HUES6 (cell line): ENCODE measurements around the gene MET.

Experiments
- H3K27ac ChIP-seq: 2 replicates; pipeline ENCODE4 v1.7.0; 2013; ENCODE audit warnings: low read depth, mild to moderate bottlenecking, low read length, inconsistent platforms
- H3K27me3 ChIP-seq: 2 replicates; pipeline ENCODE4 v1.6.1; 2013; ENCODE audit warnings: low read length; ENCODE audit not compliant: control insufficient read depth, insufficient read depth
- H3K36me3 ChIP-seq: 2 replicates; pipeline ENCODE4 v1.6.1; 2013; ENCODE audit warnings: low read length; ENCODE audit not compliant: control insufficient read depth, insufficient read depth
- H3K4me1 ChIP-seq: 2 replicates; pipeline ENCODE4 v1.6.1; 2013; ENCODE audit warnings: low read length; ENCODE audit not compliant: control insufficient read depth, insufficient read depth
- H3K4me3 ChIP-seq: 2 replicates; pipeline ENCODE4 v1.5.1; 2013; ENCODE audit warnings: low read depth, low read length
- H3K9ac ChIP-seq: one replicate; pipeline ENCODE4 v1.6.1; 2013; ENCODE audit warnings: mild to moderate bottlenecking, low read length
- H3K9me3 ChIP-seq: 2 replicates; pipeline ENCODE4 v1.6.1; 2013; ENCODE audit warnings: low read depth, low read length; ENCODE audit not compliant: control insufficient read depth, insufficient read depth

The MET gene

DNA sequence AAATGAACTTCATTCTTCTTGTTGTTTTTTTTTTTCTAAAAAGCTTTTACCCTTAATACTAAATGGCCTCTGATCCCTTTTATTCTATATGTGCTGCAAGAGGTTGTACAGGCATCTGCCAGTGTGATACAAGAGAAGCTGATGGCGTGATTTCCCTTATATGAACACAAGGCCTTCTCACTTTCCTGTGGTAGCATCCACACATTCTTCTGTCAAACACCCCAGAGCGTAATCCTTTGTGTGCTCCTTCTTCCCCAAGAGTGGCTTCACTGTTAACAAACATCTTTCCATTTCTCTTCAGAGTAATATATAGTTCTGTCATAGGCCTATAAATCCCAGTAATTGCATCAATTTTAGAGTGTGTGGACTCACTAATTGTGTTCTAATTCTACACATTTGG lies 104.0 kb downstream of the MET start:
- Histone ChIP-seq H3K4me3 (no peak overlapping the region), H3K9me3 (no peaks in the 10 kb centered on the region), H3K9ac (no peak overlapping the region), H3K36me3 (no peaks in the 10 kb centered on the region), H3K27ac (no peak overlapping the region), H3K4me1 (peaks cover 9% of the 10 kb centered on the region), H3K27me3 (peaks cover 37% of the 10 kb centered on the region)

DNA sequence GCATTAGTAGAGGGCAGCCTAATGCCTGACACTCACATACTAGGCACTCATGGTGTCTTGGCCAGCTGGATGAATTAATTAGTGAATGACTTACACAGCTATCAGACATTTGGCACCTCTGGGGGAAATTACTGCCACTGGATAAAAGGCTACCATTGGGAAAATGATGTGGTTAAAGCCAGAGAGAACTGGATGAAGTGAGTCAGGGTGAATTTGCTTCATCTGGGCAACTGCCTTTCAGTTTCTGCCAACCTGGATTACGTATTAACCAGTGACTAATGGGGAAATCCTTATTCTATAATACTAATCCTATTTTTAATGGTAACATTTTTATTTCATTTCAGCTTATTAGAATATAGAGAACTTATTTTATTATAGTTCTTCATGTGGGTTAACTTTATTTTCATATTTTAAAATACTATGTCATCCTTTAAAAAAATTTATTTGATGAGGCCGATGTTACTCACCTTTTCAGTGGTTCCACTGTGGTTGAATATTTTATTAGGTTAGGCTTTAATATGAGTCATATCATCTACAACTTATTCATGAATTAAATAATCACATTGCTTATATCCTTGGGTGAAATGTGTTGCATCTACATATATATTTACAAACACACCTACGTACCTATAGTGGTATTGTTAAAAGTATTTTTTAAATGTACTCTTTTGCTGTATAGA lies 104.8 kb downstream of the MET start:
- Histone ChIP-seq H3K9me3 (no peaks in the 10 kb centered on the region), H3K27me3 (peaks cover 33% of the 10 kb centered on the region), H3K4me1 (peaks cover 15% of the 10 kb centered on the region), H3K4me3 (no peak overlapping the region), H3K9ac (no peak overlapping the region), H3K36me3 (no peaks in the 10 kb centered on the region), H3K27ac (no peak overlapping the region)

DNA sequence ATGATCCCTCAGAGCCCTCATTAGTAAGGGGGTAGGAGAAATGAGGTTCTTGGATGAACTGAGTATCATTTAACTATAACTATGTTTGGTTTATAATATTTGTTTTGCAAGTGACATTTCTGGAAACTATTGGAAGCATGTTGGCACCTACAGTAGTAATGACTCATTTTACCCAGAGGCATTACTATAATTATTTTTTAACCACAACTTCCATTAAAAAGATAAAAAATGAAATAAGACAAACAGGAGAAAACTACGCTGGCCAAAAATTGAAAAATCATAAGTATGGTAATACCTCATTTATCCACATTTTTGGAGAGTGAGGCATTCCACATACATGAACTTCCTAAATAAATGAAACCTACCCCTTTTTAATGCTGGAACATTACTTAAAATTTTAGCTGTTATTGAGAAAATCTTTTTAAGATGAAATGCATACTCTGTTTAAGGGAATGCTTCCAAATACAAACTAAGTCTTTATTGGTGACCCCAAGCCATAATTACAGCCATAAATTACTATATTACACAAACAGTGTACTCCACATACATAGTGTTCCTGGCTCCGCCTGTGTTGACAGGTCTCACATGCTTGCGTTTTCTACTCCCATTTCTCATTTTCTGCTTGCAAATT lies 105.8 kb downstream of the MET start:
- no peak overlapping the region for H3K9ac ChIP-seq
- peaks cover 27% of the 10 kb centered on the region for H3K27me3 ChIP-seq
- H3K4me3 ChIP-seq: no peak overlapping the region
- H3K27ac ChIP-seq: no peak overlapping the region
- H3K4me1 ChIP-seq: peaks cover 20% of the 10 kb centered on the region
- H3K36me3 ChIP-seq: no peaks in the 10 kb centered on the region
- no peaks in the 10 kb centered on the region for H3K9me3 ChIP-seq

DNA sequence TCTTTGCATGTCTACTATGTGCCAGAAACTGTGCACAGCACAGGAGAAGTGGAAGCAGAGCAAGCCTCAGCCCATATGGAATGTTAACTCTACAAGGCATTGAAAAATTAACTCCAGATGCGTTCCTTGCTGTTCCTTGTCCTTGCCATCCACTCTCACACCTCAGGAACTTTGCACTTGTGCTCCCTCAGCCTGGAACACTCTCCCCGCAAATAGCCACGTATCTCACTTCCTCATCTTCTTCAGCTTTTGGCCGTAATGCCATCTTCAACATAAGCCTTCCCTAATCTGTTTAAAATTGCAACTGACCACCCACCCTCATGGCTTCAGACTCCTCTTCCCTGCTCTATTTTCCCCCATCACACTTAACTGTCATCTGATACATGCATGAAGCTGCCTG lies 107.2 kb downstream of the MET start:
- Histone ChIP-seq H3K4me3 (no peak overlapping the region), H3K36me3 (0 out of 2 replicates have a peak, but pooled peaks cover 3% of the 10 kb centered on the region), H3K9ac (no peak overlapping the region)

DNA sequence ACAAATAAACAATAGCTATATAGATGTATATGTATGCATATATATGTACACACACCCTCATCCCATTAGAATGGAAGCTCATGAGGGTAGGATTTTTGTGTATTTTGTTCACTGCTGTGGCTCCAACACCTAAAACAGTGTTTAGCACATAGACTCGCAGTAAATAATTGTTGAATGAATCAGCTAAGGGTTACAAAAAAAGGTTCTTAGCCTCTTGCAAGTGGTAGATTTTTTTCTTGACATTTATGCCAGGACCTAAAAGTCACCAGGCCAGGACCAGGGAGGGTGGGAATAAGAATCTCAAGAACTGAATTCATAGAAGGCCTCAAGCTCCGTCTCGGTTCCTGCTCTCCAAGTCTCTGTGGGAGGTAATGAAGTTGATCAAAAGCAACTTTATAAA lies 107.9 kb downstream of the MET start:
- peaks cover 23% of the 10 kb centered on the region for H3K27me3 ChIP-seq
- 0 out of 2 replicates have a peak, but pooled peaks cover 3% of the 10 kb centered on the region for H3K36me3 ChIP-seq
- H3K27ac ChIP-seq: no peak overlapping the region
- peaks cover 31% of the 10 kb centered on the region for H3K4me1 ChIP-seq
- no peak overlapping the region for H3K9ac ChIP-seq
- no peak overlapping the region for H3K4me3 ChIP-seq
- no peaks in the 10 kb centered on the region for H3K9me3 ChIP-seq

More for the DNA sequence above, 107.2 kb downstream of the MET start:
- no peaks in the 10 kb centered on the region for H3K9me3 ChIP-seq
- H3K4me1 ChIP-seq: peaks cover 31% of the 10 kb centered on the region
- H3K27ac ChIP-seq: no peak overlapping the region
- H3K27me3 ChIP-seq: peaks cover 23% of the 10 kb centered on the region

DNA sequence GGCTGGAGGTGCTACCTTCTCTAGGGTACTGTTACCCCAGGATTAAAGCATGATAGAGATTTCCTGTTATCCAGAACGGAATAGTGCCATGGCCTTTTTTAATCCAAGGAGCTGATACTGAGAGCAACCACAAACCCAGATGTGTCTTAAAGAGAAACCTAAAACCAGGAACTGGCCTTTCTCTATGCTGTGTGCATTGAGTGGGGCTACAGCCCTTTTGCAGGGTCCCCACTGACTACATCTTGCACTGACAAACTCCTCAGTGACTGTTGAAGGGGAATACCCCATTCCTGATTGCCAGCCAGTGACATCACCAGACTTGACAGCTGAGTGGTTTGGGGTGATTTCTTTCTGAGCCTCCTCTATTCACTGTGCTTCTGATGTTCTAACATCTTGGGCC lies 108.5 kb downstream of the MET start:
- Histone ChIP-seq H3K9ac (no peak overlapping the region), H3K4me1 (peaks cover 31% of the 10 kb centered on the region), H3K27me3 (peaks cover 27% of the 10 kb centered on the region; the same call in 1 of the 2 replicates), H3K36me3 (0 out of 2 replicates have a peak, but pooled peaks cover 3% of the 10 kb centered on the region), H3K4me3 (no peak overlapping the region), H3K27ac (no peak overlapping the region), H3K9me3 (no peaks in the 10 kb centered on the region)

DNA sequence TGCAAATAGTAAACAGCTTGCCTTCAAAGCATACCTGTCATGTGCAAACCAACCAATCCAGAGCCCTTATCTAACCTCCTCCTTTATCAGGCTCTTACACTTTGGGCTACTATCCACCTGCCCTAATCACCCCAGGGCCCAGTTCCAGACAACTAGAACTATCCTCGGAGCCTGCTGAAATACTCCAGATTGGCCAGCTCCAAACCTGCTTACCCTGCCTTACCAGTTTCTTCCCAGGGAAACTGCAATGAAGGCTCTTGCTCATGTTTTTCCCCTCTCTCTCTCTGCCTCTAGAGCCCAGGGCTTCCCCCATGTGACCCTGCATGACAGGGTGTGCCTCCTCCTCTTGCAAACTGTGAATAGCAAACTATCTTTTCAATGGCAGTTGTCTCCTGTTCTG lies 109.0 kb downstream of the MET start:
- Histone ChIP-seq H3K4me1 (peaks cover 31% of the 10 kb centered on the region), H3K9me3 (no peaks in the 10 kb centered on the region), H3K9ac (no peak overlapping the region), H3K36me3 (0 out of 2 replicates have a peak, but pooled peaks cover 3% of the 10 kb centered on the region), H3K4me3 (no peak overlapping the region), H3K27ac (no peak overlapping the region), H3K27me3 (peaks cover 30% of the 10 kb centered on the region; the same call in 1 of the 2 replicates)

DNA sequence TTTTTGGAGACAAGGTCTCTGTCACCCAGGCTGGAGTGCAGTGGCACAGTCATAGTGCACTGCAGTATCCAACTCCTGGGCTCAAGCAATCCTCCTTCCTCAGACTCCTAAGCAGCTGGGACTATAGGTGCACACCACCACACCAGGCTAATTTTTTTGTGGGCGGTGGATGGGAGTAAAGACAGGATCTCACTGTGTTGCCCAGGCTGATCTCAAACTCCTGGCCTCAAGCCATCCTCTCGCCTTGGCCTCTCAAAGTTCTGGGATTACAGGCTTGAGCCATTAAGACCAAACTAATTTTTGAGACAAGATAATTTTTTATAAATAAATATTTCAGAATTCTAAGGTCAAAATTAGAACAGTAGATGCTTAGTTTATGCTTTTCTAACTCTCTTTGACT lies 109.6 kb downstream of the MET start:
- no peak overlapping the region for H3K9ac ChIP-seq
- peaks cover 30% of the 10 kb centered on the region; the same call in 1 of the 2 replicates for H3K27me3 ChIP-seq
- no peaks in the 10 kb centered on the region for H3K9me3 ChIP-seq
- no peak overlapping the region for H3K4me3 ChIP-seq
- H3K4me1 ChIP-seq: peaks cover 31% of the 10 kb centered on the region
- H3K36me3 ChIP-seq: 0 out of 2 replicates have a peak, but pooled peaks cover 3% of the 10 kb centered on the region
- no peak overlapping the region for H3K27ac ChIP-seq

DNA sequence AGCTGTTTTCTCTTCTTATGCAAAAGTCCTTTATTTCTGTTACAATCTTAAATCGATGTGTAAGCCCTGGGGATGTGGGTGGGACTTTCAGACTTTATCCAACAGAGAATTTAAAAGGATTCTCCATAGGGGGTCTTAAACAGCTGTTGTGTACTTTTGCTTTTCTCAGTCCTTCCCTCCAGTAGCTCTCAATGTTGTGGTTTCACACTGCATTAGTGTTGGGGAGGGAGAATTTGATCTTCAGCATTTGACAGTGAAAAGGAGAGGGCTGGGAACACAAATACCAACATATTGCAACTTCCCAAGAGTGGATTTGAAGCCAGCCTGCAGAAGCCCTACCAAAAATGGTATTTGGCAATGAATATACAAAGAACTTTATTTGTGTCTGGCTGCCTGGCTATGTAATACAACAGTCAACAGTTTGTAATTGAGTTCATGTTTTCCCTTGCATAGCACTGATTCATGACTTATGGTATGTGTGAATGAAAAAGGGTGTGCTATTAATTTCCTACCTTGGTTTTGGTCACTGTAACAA lies 110.2 kb downstream of the MET start:
- Histone ChIP-seq H3K36me3 (0 out of 2 replicates have a peak, but pooled peaks cover 3% of the 10 kb centered on the region), H3K9me3 (no peaks in the 10 kb centered on the region), H3K4me1 (peaks cover 33% of the 10 kb centered on the region), H3K4me3 (peak overlapping the region; percentile 28; the same call in 1 of the 2 replicates), H3K27me3 (peaks cover 30% of the 10 kb centered on the region; the same call in 1 of the 2 replicates), H3K9ac (no peak overlapping the region), H3K27ac (no peak overlapping the region)

DNA sequence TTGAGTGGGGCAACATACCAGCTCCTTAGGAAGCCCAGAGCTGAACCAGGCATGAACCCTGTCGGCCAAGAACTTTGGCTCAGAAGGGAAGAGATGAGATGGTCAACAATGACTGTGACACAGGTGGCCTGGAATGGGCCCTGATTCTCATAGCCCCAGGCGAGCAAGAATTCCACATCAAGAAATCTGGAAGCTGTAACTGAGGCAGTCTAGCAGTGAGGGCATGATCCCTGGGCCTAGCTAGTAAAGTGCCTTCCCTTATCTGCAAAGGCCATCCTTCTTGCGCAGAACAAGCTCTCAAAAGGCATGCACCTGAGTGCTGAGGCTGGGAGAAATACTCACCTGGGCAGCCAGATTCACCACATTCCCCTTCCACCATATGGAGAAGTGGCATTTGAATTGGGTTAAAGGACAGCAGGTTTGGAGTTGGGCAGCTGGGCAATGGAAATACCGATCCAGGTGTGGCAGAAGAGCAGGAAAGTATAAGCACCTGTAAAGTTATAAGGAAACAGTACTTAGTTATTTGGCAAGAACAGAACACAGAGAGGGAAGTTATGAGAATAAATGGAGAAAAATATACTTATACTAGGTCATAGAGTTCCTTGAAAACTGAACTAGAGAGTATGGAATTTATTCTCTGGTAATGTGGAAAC lies 111.8 kb downstream of the MET start:
- no peak overlapping the region for H3K9ac ChIP-seq
- H3K27me3 ChIP-seq: peaks cover 30% of the 10 kb centered on the region; the same call in 1 of the 2 replicates
- H3K27ac ChIP-seq: no peak overlapping the region
- no peaks in the 10 kb centered on the region for H3K9me3 ChIP-seq
- peaks cover 33% of the 10 kb centered on the region for H3K4me1 ChIP-seq
- H3K4me3 ChIP-seq: no peak overlapping the region
- 0 out of 2 replicates have a peak, but pooled peaks cover 3% of the 10 kb centered on the region for H3K36me3 ChIP-seq
